ENCODE measurements around the gene MCHR1. TPM values are rescaled to one million over a fixed set of nuclear protein-coding genes. Genes with fewer than 3 reads are reported as not detected.

Gene MCHR1
- polyA plus RNA-seq, 1 experiment, result 2.3 TPM

DNA sequence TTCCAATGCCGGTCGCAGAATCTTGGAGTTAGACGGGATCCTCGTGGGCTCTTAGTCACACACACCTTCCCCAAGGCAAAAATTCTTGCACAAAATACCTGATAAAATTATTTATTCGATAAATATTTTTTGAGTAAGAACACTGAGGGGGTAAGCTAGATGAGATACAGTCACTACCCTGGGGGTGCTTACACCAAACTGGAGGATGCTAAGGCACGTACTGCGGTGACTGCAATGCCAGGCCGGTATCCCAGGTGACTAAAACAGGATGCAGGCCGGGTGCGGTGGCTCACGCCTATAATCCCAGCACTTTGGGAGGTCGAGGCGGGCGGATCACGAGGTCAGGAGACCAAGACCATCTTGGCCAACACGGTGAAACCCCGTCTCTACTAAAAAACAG lies 41.0 kb upstream of the MCHR1 start:
- TF ChIP-seq, protein P1, sequence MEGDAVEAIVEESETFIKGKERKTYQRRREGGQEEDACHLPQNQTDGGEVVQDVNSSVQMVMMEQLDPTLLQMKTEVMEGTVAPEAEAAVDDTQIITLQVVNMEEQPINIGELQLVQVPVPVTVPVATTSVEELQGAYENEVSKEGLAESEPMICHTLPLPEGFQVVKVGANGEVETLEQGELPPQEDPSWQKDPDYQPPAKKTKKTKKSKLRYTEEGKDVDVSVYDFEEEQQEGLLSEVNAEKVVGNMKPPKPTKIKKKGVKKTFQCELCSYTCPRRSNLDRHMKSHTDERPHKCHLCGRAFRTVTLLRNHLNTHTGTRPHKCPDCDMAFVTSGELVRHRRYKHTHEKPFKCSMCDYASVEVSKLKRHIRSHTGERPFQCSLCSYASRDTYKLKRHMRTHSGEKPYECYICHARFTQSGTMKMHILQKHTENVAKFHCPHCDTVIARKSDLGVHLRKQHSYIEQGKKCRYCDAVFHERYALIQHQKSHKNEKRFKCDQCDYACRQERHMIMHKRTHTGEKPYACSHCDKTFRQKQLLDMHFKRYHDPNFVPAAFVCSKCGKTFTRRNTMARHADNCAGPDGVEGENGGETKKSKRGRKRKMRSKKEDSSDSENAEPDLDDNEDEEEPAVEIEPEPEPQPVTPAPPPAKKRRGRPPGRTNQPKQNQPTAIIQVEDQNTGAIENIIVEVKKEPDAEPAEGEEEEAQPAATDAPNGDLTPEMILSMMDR (IDR thresholded peaks at IDR 0.05; ENCODE audit: low read depth, low read length), result no peak
- Histone ChIP-seq H3K27me3 (ENCODE audit: control insufficient read depth, insufficient read depth, low read length) (no peaks in the 10 kb centered on the region), H3K27ac (ENCODE audit: low read depth, low read length) (no peak overlapping the region), H3K4me3 (ENCODE audit: low read depth, low read length) (no peak overlapping the region), H3K9me3 (ENCODE audit: control insufficient read depth, insufficient read depth, low read length) (no peaks in the 10 kb centered on the region)
- POLR2A ChIA-PET, result interaction anchor here (2.2 kb wide), 1 partner anchor 41 kb away, joined by 7 read pairs; no protein-coding TSS in a partner anchor
- no peak for DNase-seq (ENCODE audit: low read depth, low spot score)
- CTCF ChIA-PET, result interaction anchor here (2.7 kb wide), 1 partner anchor 202 kb away, joined by 11 read pairs; no protein-coding TSS in a partner anchor

DNA sequence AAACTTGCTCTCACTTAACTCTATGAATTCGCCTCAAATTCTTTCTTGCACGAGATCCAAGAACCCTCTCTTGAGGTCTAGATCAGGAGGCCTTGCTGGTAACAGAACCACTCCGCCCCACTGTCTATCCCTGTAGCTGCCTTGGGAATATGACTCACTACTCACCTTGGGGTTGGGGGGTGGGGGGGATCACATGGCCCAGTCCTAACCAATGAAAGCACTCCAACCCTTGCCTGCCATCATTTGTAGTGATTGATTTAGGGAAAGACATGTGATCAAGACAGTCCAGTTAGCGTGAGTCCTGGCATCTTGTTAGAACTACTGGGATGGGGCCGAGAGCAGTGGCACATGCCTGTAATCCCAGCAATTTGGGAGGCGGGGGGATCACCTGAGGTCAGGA lies 38.0 kb upstream of the MCHR1 start:
- TF ChIP-seq, protein P1 (IDR thresholded peaks at IDR 0.05; ENCODE audit: low read depth, low read length), result no peak
- no peak overlapping the region for H3K27ac ChIP-seq (ENCODE audit: low read depth, low read length)
- ChIA-PET CTCF (interaction anchor here (0.8 kb wide), 1 partner anchor 204 kb away, joined by 4 read pairs; no protein-coding TSS in a partner anchor), POLR2A (no interaction called here)
- no peaks in the 10 kb centered on the region for H3K27me3 ChIP-seq (ENCODE audit: control insufficient read depth, insufficient read depth, low read length)
- no peak for DNase-seq (ENCODE audit: low read depth, low spot score)
- H3K9me3 ChIP-seq (ENCODE audit: control insufficient read depth, insufficient read depth, low read length), result no peaks in the 10 kb centered on the region
- no peak overlapping the region for H3K4me3 ChIP-seq (ENCODE audit: low read depth, low read length)

DNA sequence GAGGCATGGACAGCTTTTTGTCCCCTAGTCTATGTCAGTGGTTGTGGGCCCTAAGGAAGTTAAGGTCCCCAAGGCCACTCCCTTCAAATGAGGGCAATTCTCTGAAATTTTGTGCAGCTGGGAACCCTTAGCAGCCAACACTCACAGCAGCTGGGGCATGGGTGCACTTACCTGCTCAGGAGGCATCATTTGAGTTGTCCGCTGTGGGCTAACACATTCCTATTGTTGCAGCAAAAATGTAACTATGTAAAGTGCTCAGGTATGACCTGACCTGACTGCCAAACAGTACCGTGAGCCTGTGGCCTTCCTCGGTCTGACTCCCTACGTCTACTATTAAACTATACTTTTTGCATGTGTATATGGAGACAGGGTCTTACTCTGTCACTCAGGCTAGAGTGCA lies 37.0 kb upstream of the MCHR1 start:
- H3K4me3 ChIP-seq (ENCODE audit: low read depth, low read length), result no peak overlapping the region
- ChIA-PET CTCF (interaction anchor here (1.0 kb wide), 1 partner anchor 8 kb away, joined by 3 read pairs; no protein-coding TSS in a partner anchor), POLR2A (no interaction called here)
- TF ChIP-seq, protein P1 (IDR thresholded peaks at IDR 0.05; ENCODE audit: low read depth, low read length), result no peak
- no peaks in the 10 kb centered on the region for H3K27me3 ChIP-seq (ENCODE audit: control insufficient read depth, insufficient read depth, low read length)
- H3K27ac ChIP-seq (ENCODE audit: low read depth, low read length), result no peak overlapping the region
- no peak for DNase-seq (ENCODE audit: low read depth, low spot score)
- no peaks in the 10 kb centered on the region for H3K9me3 ChIP-seq (ENCODE audit: control insufficient read depth, insufficient read depth, low read length)

DNA sequence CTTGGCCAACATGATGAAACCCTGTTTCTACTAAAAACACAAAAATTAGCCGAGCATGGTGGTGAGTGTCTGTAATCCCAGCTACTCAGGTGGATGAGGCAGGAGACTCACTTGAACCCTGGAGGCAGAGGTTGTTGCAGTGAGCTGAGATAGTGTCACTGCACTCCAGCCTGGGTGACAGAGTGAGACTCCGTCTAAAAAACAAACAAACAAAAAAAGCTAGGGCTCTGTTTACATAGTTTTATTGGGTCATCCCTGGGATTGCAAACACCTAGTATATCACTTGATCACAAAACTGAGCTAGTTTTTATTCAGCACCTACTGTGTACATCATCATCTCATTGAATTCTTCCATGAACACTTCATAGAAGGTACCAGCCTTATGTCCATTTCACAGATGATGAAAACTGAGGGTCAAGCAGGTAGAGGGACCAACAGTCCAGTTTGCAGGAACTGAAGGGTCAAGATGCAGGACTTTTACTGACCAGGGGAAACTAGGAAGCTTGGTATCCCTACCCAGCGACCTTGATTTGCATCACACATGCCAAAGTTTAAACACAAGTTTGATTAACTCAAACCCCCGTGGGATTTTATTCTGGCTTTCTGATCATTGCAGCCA lies 33.6 kb upstream of the MCHR1 start:
- ChIA-PET CTCF (interaction anchor here (0.6 to 6.3 kb wide), 35 partner anchors 12 to 297 kb away, joined by 3 to 113 read pairs (median 4); no protein-coding TSS in a partner anchor), POLR2A (no interaction called here)
- H3K27me3 ChIP-seq (ENCODE audit: control insufficient read depth, insufficient read depth, low read length), result no peaks in the 10 kb centered on the region
- H3K9me3 ChIP-seq (ENCODE audit: control insufficient read depth, insufficient read depth, low read length), result no peaks in the 10 kb centered on the region
- H3K27ac ChIP-seq (ENCODE audit: low read depth, low read length), result no peak overlapping the region
- TF ChIP-seq, protein P1 (IDR thresholded peaks at IDR 0.05; ENCODE audit: low read depth, low read length), result no peak
- H3K4me3 ChIP-seq (ENCODE audit: low read depth, low read length), result no peak overlapping the region
- DNase-seq (ENCODE audit: low read depth, low spot score), result no peak

DNA sequence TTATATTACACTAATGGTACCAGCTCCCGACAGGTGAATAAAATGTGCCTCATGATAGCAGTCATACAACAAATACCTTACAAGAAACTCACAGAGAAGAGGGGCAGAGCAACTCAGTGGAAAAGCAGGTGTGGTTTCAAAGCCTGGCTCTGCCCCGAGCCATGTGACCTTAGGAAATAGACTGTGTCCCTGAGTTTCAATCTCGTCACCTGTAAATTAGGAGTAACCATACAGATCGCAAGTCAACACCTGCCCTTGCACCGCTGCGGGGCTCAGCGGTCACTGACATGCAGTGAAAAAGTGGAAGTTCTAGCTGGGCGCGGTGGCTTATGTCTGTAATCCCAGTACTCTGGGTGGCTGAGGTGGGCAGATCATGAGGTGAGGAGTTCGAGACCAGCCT lies 30.9 kb upstream of the MCHR1 start:
- no peak overlapping the region for H3K27ac ChIP-seq (ENCODE audit: low read depth, low read length)
- H3K4me3 ChIP-seq (ENCODE audit: low read depth, low read length), result no peak overlapping the region
- no peaks in the 10 kb centered on the region for H3K9me3 ChIP-seq (ENCODE audit: control insufficient read depth, insufficient read depth, low read length)
- TF ChIP-seq, protein P1 (IDR thresholded peaks at IDR 0.05; ENCODE audit: low read depth, low read length), result no peak
- DNase-seq (ENCODE audit: low read depth, low spot score), result no peak
- H3K27me3 ChIP-seq (ENCODE audit: control insufficient read depth, insufficient read depth, low read length), result no peaks in the 10 kb centered on the region
- ChIA-PET CTCF (interaction anchor here (0.5 to 6.3 kb wide), 3 partner anchors 34 to 294 kb away, joined by 3 to 113 read pairs (median 3); no protein-coding TSS in a partner anchor), POLR2A (no interaction called here)

All from AG04450 (cell line).